AG09309 (cell line): ENCODE results near the gene PKMYT1.

Source experiments
- DNase-seq: peaks from one replicate; pipeline ENCODE4 v3.0.0-alpha.2; 2010; ENCODE audit warnings: low read depth
- H3K4me3 ChIP-seq: 2 replicates; pipeline ENCODE4 v1.5.1; 2011; ENCODE audit warnings: mild to moderate bottlenecking, low read depth, low read length, moderate library complexity; ENCODE audit not compliant: control insufficient read depth
- TF ChIP-seq, protein P1 (sequence below): IDR thresholded peaks from 2 replicates; pipeline ENCODE4 v1.5.1; 2011; ENCODE audit warnings: mild to moderate bottlenecking, low read depth, low read length, inconsistent platforms; ENCODE audit not compliant: insufficient read depth, control insufficient read depth; ENCODE audit errors: missing control alignments

PKMYT1 gene

DNA sequence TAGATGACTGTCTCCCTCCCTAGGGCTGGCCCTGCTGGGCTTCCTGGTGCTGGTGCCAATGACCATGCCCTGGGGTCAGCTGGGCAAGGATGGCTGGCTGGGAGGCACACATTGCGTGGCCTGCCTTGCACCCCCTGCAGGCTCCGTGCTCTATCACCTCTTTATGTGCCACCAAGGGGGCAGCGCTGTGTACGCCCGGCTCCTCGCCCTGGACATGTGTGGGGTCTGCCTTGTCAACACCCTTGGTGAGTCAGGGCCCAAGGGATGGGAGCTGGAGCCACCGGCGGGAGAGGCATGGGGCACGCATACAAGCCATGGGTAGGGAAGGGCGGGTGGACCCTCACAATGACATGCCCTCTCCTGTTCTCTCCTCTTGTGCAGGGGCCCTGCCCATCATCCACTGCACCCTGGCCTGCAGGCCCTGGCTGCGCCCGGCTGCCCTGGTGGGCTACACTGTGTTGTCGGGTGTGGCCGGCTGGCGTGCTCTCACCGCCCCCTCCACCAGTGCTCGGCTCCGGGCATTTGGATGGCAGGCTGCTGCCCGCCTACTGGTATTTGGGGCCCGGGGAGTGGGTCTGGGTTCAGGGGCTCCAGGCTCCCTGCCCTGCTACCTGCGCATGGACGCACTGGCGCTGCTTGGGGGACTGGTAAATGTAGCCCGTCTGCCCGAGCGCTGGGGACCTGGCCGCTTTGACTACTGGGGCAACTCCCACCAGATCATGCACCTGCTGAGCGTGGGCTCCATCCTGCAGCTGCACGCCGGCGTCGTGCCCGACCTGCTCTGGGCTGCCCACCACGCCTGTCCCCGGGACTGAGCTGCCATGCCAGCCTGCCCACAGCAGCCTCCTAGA, 8.9 kb downstream of the PKMYT1 start:
- no peak for DNase-seq
- H3K4me3 ChIP-seq: no peak overlapping the region
- TF ChIP-seq, protein P1, sequence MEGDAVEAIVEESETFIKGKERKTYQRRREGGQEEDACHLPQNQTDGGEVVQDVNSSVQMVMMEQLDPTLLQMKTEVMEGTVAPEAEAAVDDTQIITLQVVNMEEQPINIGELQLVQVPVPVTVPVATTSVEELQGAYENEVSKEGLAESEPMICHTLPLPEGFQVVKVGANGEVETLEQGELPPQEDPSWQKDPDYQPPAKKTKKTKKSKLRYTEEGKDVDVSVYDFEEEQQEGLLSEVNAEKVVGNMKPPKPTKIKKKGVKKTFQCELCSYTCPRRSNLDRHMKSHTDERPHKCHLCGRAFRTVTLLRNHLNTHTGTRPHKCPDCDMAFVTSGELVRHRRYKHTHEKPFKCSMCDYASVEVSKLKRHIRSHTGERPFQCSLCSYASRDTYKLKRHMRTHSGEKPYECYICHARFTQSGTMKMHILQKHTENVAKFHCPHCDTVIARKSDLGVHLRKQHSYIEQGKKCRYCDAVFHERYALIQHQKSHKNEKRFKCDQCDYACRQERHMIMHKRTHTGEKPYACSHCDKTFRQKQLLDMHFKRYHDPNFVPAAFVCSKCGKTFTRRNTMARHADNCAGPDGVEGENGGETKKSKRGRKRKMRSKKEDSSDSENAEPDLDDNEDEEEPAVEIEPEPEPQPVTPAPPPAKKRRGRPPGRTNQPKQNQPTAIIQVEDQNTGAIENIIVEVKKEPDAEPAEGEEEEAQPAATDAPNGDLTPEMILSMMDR: no peak

DNA sequence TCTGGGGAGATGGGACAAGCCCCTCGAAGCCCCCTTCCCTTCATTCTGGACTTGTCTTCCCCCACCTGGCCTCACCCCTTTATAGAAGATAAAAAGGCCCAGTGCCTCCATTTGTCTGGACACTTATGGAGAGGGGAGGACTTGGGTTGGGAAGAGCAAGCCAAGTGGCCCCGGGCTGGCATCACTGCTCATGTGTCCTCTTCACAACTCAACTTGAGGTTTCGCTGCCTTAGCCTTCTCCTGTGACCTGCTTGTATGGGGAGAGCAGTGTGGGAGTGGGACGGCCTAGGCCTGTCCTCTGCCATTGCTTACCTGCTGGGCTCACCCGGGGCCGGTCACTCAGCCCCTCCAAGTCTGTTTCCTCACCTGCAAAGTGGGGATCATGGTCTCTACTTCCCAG, 9.7 kb downstream of the PKMYT1 start:
- H3K4me3 ChIP-seq: peak overlapping the region; percentile 61
- TF ChIP-seq, protein P1: no peak
- no peak for DNase-seq

DNA sequence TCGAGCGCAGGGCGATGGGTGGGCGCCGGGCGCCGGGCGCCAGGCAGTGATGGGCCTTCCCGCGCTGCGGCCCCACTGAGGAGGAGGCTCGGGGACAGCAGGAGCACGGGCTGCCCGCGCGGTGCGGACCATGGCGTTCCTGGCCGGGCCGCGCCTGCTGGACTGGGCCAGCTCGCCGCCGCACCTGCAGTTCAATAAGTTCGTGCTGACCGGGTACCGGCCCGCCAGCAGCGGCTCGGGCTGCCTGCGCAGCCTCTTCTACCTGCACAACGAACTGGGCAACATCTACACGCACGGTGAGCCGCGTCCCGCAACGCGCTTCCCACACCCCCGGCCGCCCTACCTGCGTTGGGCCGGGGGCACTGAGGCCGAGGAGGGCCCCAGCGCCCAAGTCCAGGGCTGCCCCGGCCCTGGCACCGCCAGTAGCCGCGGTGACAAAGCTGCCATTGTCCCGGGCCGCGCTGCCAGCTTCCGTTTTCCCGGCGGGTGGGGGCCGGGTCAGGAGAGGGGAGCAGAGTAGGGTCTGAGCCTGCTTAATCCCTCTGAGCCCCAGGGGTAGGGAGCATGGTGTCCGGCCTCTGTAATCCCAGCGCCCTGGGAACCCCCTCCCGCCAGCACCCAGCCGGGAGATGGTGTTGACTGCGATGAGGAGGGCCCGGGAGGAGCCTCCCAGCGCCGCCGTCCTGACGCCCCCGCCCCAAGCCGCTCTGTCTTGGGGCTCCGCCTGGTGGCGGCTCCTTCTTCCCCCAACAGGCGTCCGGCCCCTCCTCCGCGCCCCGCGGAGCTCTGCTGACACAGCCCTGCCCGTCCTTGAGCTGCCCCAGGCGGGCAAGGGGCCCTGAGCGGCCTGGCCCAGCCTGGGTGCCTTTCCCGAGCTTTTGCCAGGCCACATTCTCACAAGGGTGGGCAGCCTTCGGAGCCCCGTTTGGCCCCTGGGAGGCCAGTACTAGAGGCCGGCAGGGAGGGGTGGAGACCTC, 10.4 kb downstream of the PKMYT1 start:
- TF ChIP-seq, protein P1: peak; percentile 50
- H3K4me3 ChIP-seq: peak overlapping the region; percentile 61
- DNase-seq: no peak

DNA sequence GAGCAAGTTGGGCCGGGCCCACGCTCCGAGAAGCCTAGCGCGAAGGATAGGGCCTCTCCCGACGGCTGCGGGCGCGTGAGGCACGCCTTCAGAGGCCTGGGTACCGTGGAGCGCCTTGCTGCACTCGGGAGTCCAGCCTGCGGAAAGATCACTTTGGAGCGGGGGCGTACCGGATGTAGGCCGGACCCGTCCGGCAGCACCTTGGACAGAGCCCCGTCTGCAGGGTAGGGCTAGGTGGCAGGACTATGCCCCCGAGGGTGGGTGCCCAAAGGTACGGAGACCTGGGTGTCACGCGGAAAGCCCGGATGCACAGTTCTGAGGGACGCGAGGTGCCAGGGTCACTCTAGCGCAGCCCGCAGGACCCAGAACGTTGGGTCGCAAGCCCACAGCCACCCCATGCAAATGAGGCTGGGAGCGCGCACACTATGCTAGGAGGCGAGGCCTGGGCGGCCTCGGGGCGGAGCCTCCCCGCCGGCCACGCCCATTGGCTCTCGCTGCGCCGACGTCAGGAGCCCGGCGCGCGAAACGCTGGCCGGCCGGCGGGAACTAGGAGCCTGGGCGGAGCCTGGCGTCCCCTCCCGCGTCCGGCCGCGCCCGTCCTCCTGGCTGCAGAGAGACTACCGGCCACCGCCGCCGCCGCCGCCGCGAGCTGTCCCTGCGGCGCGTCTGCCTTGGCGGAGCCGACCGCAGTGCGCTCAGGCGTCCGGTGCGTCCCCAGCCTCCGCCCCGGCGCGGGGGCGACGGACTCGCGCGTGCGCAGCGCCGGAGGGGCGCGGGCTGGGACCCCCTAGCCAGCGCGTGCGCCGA, 11.3 kb downstream of the PKMYT1 start, which contains the start of gene PAQR4:
PAQR4 (plus strand) TSS at position 611 of the 807 bp plus-strand sequence. CDS start 327 bp downstream, outside the sequence.
- DNase-seq: peak; percentile 18
- H3K4me3 ChIP-seq: peak within 1 kb of the TSS; percentile 61
- TF ChIP-seq, protein P1: no peak

DNA sequence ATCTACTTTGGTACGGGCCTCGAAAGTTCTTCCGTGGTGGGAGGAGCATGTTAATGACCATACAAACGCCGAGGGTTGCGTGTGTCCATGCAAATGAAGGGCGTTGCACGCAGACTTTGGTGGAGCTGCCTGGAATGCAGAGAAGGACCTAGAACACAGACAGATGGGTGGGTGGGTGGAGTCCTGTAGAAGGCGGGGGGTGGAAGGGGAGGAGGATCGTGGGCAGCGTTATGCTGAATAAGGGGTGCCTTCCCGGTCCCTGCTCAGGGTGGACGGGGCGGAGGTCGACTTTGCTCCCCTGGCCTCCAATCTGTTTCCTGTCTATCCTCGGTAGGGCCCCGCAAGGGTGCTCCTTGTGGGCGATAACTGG, 11.9 kb downstream of the PKMYT1 start:
- H3K4me3 ChIP-seq: peak overlapping the region; percentile 55; the same call in 1 of the 2 replicates
- TF ChIP-seq, protein P1: no peak
- no peak for DNase-seq

DNA sequence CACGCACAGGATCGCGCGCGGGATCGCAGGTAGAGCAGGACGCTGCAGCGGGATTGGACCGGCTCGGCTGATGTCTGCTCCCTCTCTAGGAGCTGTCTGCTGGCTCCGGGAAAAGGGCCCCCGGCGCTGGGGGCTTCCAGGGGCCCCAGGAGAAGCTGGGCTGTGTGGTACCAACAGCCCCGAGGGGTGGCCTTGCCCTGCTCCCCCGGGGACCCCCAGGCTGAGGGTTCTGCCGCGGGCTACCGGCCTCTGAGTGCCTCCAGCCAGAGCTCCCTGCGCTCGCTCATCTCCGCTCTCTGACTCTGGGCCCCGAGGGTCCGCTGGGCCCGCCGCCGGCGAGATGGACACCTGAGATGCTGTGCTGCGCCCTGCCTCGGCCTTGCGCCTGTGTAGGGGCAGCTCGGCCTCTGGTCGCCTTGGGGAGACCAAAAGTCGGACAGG, 12.5 kb downstream of the PKMYT1 start:
- TF ChIP-seq, protein P1: no peak
- no peak for DNase-seq
- no peak overlapping the region for H3K4me3 ChIP-seq
